CD4-positive, CD25-positive, alpha-beta regulatory T cell (primary cell): Measurements from ENCODE around the gene KCNH2. TPM values are rescaled to one million over a fixed set of nuclear protein-coding genes. Genes with fewer than 3 reads are reported as not detected.

Experiments used
- ATAC-seq, 2 donors: fragments of 150-1000 bp; cut with Tn5 transposase; one replicate each; pipeline ENCODE4 v1.10.0; 2021; ENCODE audit warnings: low read depth in 2 of 2, moderate number of reproducible peaks in 2 of 2, moderate library complexity in 1 of 2
- DNase-seq, 3 donors: peaks; one replicate each; pipeline versions ENCODE4 v3.0.0 to v3.0.0-alpha.2; 2012 to 2022; ENCODE audit warnings: mixed read lengths in 1 of 3
- H3K27ac ChIP-seq: one replicate; pipeline ENCODE4 v1.7.0; 2013; ENCODE audit warnings: mild to moderate bottlenecking, low read length; ENCODE audit not compliant: insufficient read depth, poor library complexity, severe bottlenecking
- H3K27me3 ChIP-seq: one replicate; pipeline ENCODE4 v1.7.0; 2013; ENCODE audit warnings: low read length; ENCODE audit not compliant: control insufficient read depth, insufficient read depth
- H3K36me3 ChIP-seq: one replicate; pipeline ENCODE4 v1.7.0; 2013; ENCODE audit warnings: mild to moderate bottlenecking, low read length, moderate library complexity; ENCODE audit not compliant: control insufficient read depth, insufficient read depth
- H3K4me1 ChIP-seq: 2 replicates; pipeline ENCODE4 v1.7.0; 2013; ENCODE audit warnings: mild to moderate bottlenecking, low read length; ENCODE audit not compliant: insufficient read depth, control insufficient read depth, poor library complexity, severe bottlenecking
- H3K4me3 ChIP-seq: one replicate; pipeline ENCODE4 v1.7.0; 2013; ENCODE audit warnings: low read depth, mild to moderate bottlenecking, low read length, moderate library complexity
- H3K9me3 ChIP-seq, 2 experiments: 1 replicate in 1 of 2; 2 replicates in 1 of 2; pipeline ENCODE4 v1.7.0; 2013; ENCODE audit warnings: low read length in 2 of 2, mild to moderate bottlenecking in 1 of 2, moderate library complexity in 1 of 2; ENCODE audit not compliant: control insufficient read depth in 2 of 2
- H3K27ac Mint-ChIP-seq, 3 donors: one replicate each; pipeline ENCODE4 v1.8.0; 2020 to 2022; ENCODE audit warnings: mild to moderate bottlenecking in 3 of 3, mixed read lengths in 3 of 3, moderate library complexity in 2 of 3
- H3K27me3 Mint-ChIP-seq: one replicate; pipeline ENCODE4 v1.8.0; 2022; ENCODE audit warnings: mild to moderate bottlenecking, mixed read lengths
- H3K36me3 Mint-ChIP-seq: one replicate; pipeline ENCODE4 v1.8.0; 2020; ENCODE audit warnings: mixed read lengths
- H3K4me1 Mint-ChIP-seq, 4 donors: one replicate each; pipeline ENCODE4 v1.8.0; 2020 to 2022; ENCODE audit warnings: mixed read lengths in 4 of 4, mild to moderate bottlenecking in 1 of 4
- H3K4me3 Mint-ChIP-seq, 4 donors: one replicate each; pipeline ENCODE4 v1.8.0; 2020 to 2022; ENCODE audit warnings: mild to moderate bottlenecking in 4 of 4, mixed read lengths in 4 of 4, moderate library complexity in 3 of 4
- H3K9me3 Mint-ChIP-seq, 7 donors: one replicate each; pipeline ENCODE4 v1.8.0; 2020 to 2022; ENCODE audit warnings: mixed read lengths in 7 of 7, mild to moderate bottlenecking in 3 of 7, moderate library complexity in 2 of 7
- polyA plus RNA-seq, 4 donors: library from polyadenylated mRNA; unstranded; fragments of 300-500 nt; fragmentation: Illumina TruSeq; gene quantifications; one replicate each; pipeline ENCODE4 v1.2.3, GENCODE V29; 2021
- total RNA-seq: library from RNA; stranded (reverse); gene quantifications from one replicate; pipeline ENCODE4 v1.2.3, GENCODE V29; 2022

KCNH2 gene
- total and polyA plus RNA-seq, 5 donors from 2014 or later: 0.83 to 3.5 (median 1.6) TPM

- Histone ChIP-seq H3K4me3 (no peak overlapping the region), H3K27me3 (peaks cover 5% of the 10 kb centered on the region), H3K9me3 (no peaks in the 10 kb centered on the region), H3K36me3 (no peaks in the 10 kb centered on the region), H3K27ac (no peak overlapping the region), H3K4me1 (no peaks in the 10 kb centered on the region)
- H3K9me3 Mint-ChIP-seq: no peaks in the 10 kb centered on the region
- peaks cover 0 to 13% (median 6%) of the 10 kb centered on the region in 4 donors for H3K4me1 Mint-ChIP-seq
- ATAC-seq (no peak), DNase-seq (no peak)
- H3K36me3 Mint-ChIP-seq: peaks cover 9% of the 10 kb centered on the region
- H3K27ac Mint-ChIP-seq: no peak overlapping the region
- H3K27me3 Mint-ChIP-seq: peaks cover 31% of the 10 kb centered on the region
- no peak overlapping the region for H3K4me3 Mint-ChIP-seq
Measured at GRCh38 chr7:150954201-150954985, 23.7 kb downstream of the KCNH2 start.

GRCh38 chr7:150953061-150953997 lies 24.8 kb downstream of the KCNH2 start:
- no peaks in the 10 kb centered on the region for H3K27me3 ChIP-seq
- Mint-ChIP-seq H3K4me3 (no peak overlapping the region), H3K9me3 (no peaks in the 10 kb centered on the region), H3K4me1 (peaks cover 0 to 10% (median 3%) of the 10 kb centered on the region in 4 donors), H3K27ac (no peak overlapping the region), H3K27me3 (peaks cover 27% of the 10 kb centered on the region), H3K36me3 (peaks cover 10% of the 10 kb centered on the region)
- ATAC-seq: no peak
- H3K9me3 ChIP-seq: no peaks in the 10 kb centered on the region
- no peaks in the 10 kb centered on the region for H3K36me3 ChIP-seq
- DNase-seq: no peak
- H3K4me3 ChIP-seq: no peak overlapping the region
- H3K27ac ChIP-seq: no peak overlapping the region
- no peaks in the 10 kb centered on the region for H3K4me1 ChIP-seq

- no peak for DNase-seq
- Mint-ChIP-seq H3K27ac (no peak overlapping the region), H3K9me3 (no peaks in the 10 kb centered on the region), H3K4me1 (peaks cover 0 to 10% (median 3%) of the 10 kb centered on the region in 4 donors), H3K36me3 (peaks cover 10% of the 10 kb centered on the region), H3K27me3 (peaks cover 26% of the 10 kb centered on the region), H3K4me3 (no peak overlapping the region)
- ATAC-seq: no peak
- Histone ChIP-seq H3K27me3 (no peaks in the 10 kb centered on the region), H3K4me3 (no peak overlapping the region), H3K36me3 (no peaks in the 10 kb centered on the region), H3K27ac (no peak overlapping the region), H3K4me1 (no peaks in the 10 kb centered on the region), H3K9me3 (no peaks in the 10 kb centered on the region)
Measured at GRCh38 chr7:150952331-150953050, 25.6 kb downstream of the KCNH2 start.

- ATAC-seq: no peak
- Histone ChIP-seq H3K36me3 (no peaks in the 10 kb centered on the region), H3K27ac (no peak overlapping the region), H3K27me3 (no peaks in the 10 kb centered on the region), H3K4me3 (no peak overlapping the region), H3K9me3 (no peaks in the 10 kb centered on the region), H3K4me1 (no peaks in the 10 kb centered on the region)
- H3K36me3 Mint-ChIP-seq: peaks cover 8% of the 10 kb centered on the region
- H3K9me3 Mint-ChIP-seq: no peaks in the 10 kb centered on the region
- no peak for DNase-seq
- H3K27ac Mint-ChIP-seq: no peak overlapping the region
- peaks cover 17% of the 10 kb centered on the region for H3K27me3 Mint-ChIP-seq
- H3K4me3 Mint-ChIP-seq: no peak overlapping the region
- H3K4me1 Mint-ChIP-seq: peaks cover 0 to 4% (median 1%) of the 10 kb centered on the region in 4 donors
Measured at GRCh38 chr7:150951521-150951920, 26.6 kb downstream of the KCNH2 start.

GRCh38 chr7:150951181-150951520 lies 27.0 kb downstream of the KCNH2 start:
- Mint-ChIP-seq H3K9me3 (no peaks in the 10 kb centered on the region), H3K36me3 (peaks cover 8% of the 10 kb centered on the region), H3K27ac (no peak overlapping the region), H3K4me3 (no peak overlapping the region), H3K27me3 (peaks cover 14% of the 10 kb centered on the region), H3K4me1 (peaks cover 0 to 4% (median 1%) of the 10 kb centered on the region in 4 donors)
- ATAC-seq (no peak), DNase-seq (no peak)
- Histone ChIP-seq H3K27me3 (no peaks in the 10 kb centered on the region), H3K9me3 (no peaks in the 10 kb centered on the region), H3K36me3 (no peaks in the 10 kb centered on the region), H3K27ac (no peak overlapping the region), H3K4me3 (no peak overlapping the region), H3K4me1 (no peaks in the 10 kb centered on the region)

- no peak for DNase-seq
- Mint-ChIP-seq H3K4me1 (peaks cover 0 to 3% (median 0%) of the 10 kb centered on the region in 4 donors), H3K9me3 (no peaks in the 10 kb centered on the region), H3K4me3 (no peak overlapping the region), H3K36me3 (peaks cover 8% of the 10 kb centered on the region), H3K27ac (no peak overlapping the region), H3K27me3 (peaks cover 11% of the 10 kb centered on the region)
- no peaks in the 10 kb centered on the region for H3K27me3 ChIP-seq
- H3K9me3 ChIP-seq: no peaks in the 10 kb centered on the region
- no peaks in the 10 kb centered on the region for H3K36me3 ChIP-seq
- no peak overlapping the region for H3K4me3 ChIP-seq
- ATAC-seq: no peak
- no peak overlapping the region for H3K27ac ChIP-seq
- H3K4me1 ChIP-seq: no peaks in the 10 kb centered on the region
Measured at GRCh38 chr7:150950496-150951180, 27.5 kb downstream of the KCNH2 start.

GRCh38 chr7:150949971-150950491 lies 28.1 kb downstream of the KCNH2 start:
- DNase-seq (no peak), ATAC-seq (no peak)
- Mint-ChIP-seq H3K27me3 (peaks cover 11% of the 10 kb centered on the region), H3K4me3 (no peak overlapping the region), H3K36me3 (peaks cover 8% of the 10 kb centered on the region), H3K4me1 (peaks cover 0 to 3% (median 0%) of the 10 kb centered on the region in 4 donors), H3K9me3 (no peaks in the 10 kb centered on the region), H3K27ac (no peak overlapping the region)
- Histone ChIP-seq H3K36me3 (no peaks in the 10 kb centered on the region), H3K27ac (no peak overlapping the region), H3K27me3 (no peaks in the 10 kb centered on the region), H3K9me3 (no peaks in the 10 kb centered on the region), H3K4me1 (no peaks in the 10 kb centered on the region), H3K4me3 (no peak overlapping the region)
